Subcutaneous abdominal adipose tissue (tissue), 5 donors: ENCODE results near the gene LHCGR.

ENCODE experiments used
- H3K27ac ChIP-seq: one replicate; pipeline ENCODE4 v1.7.0; 2013; ENCODE audit warnings: low read depth, mild to moderate bottlenecking, inconsistent platforms, low read length, moderate library complexity
- H3K27me3 ChIP-seq, 5 donors: one replicate each; pipeline ENCODE4 v1.7.0; 2013; ENCODE audit warnings: low read length in 5 of 5, inconsistent platforms in 1 of 5; ENCODE audit not compliant: control insufficient read depth in 5 of 5, insufficient read depth in 4 of 5
- H3K36me3 ChIP-seq, 5 donors: one replicate each; pipeline ENCODE4 v1.7.0; 2013; ENCODE audit warnings: low read length in 5 of 5; ENCODE audit not compliant: control insufficient read depth in 5 of 5, insufficient read depth in 5 of 5
- H3K4me1 ChIP-seq, 5 donors: one replicate each; pipeline ENCODE4 v1.7.0; 2013; ENCODE audit warnings: low read length in 5 of 5, mild to moderate bottlenecking in 3 of 5, moderate library complexity in 1 of 5; ENCODE audit not compliant: control insufficient read depth in 5 of 5, insufficient read depth in 5 of 5
- H3K4me3 ChIP-seq, 5 donors: one replicate each; pipeline ENCODE4 v1.7.0; 2013; ENCODE audit warnings: low read length in 5 of 5, low read depth in 1 of 5
- H3K9ac ChIP-seq, 5 donors: one replicate each; pipeline ENCODE4 v1.7.0; 2013; ENCODE audit warnings: low read length in 5 of 5, mild to moderate bottlenecking in 4 of 5, moderate library complexity in 3 of 5
- H3K9me3 ChIP-seq, 5 donors: one replicate each; pipeline ENCODE4 v1.7.0; 2013; ENCODE audit warnings: low read length in 5 of 5; ENCODE audit not compliant: control insufficient read depth in 5 of 5
- donor health status: healthy.
- donor health status: healthy.
- donor health status: healthy.
- donor health status: healthy.
- donor health status: healthy.

Gene LHCGR

GRCh38 chr2:48725696-48726494, 29.6 kb downstream of the LHCGR start:
- H3K9me3 ChIP-seq, result no peaks in the 10 kb centered on the region
- H3K27ac ChIP-seq, result no peak overlapping the region
- peaks cover 0 to 29% (median 5%) of the 10 kb centered on the region in 5 donors for H3K36me3 ChIP-seq
- H3K4me1 ChIP-seq, result peaks cover 0 to 14% (median 11%) of the 10 kb centered on the region in 5 donors
- no peaks in the 10 kb centered on the region for H3K27me3 ChIP-seq
- H3K4me3 ChIP-seq, result no peak overlapping the region
- no peak overlapping the region for H3K9ac ChIP-seq

GRCh38 chr2:48724278-48724677, 31.2 kb downstream of the LHCGR start:
- Histone ChIP-seq H3K27me3 (no peaks in the 10 kb centered on the region), H3K4me1 (peaks cover 0 to 14% (median 11%) of the 10 kb centered on the region in 5 donors), H3K9ac (no peak overlapping the region), H3K36me3 (peaks cover 0 to 28% (median 5%) of the 10 kb centered on the region in 5 donors), H3K9me3 (no peaks in the 10 kb centered on the region), H3K4me3 (no peak overlapping the region), H3K27ac (no peak overlapping the region)

GRCh38 chr2:48723129-48723528, 32.4 kb downstream of the LHCGR start:
- Histone ChIP-seq H3K9me3 (no peaks in the 10 kb centered on the region), H3K27ac (peak overlapping the region; percentile 79), H3K4me1 (peaks cover 0 to 14% (median 11%) of the 10 kb centered on the region in 5 donors), H3K4me3 (no peak overlapping the region), H3K27me3 (no peaks in the 10 kb centered on the region), H3K9ac (no peak overlapping the region), H3K36me3 (peaks cover 0 to 17% (median 5%) of the 10 kb centered on the region in 5 donors)

GRCh38 chr2:48722391-48722790, 33.1 kb downstream of the LHCGR start:
- Histone ChIP-seq H3K36me3 (peaks cover 0 to 13% (median 5%) of the 10 kb centered on the region in 5 donors), H3K4me1 (peaks cover 0 to 14% (median 11%) of the 10 kb centered on the region in 5 donors), H3K4me3 (no peak overlapping the region)

GRCh38 chr2:48721158-48721557, 34.4 kb downstream of the LHCGR start:
- Histone ChIP-seq H3K9me3 (no peaks in the 10 kb centered on the region), H3K27me3 (no peaks in the 10 kb centered on the region), H3K9ac (no peak overlapping the region), H3K4me1 (peaks cover 0 to 18% (median 11%) of the 10 kb centered on the region in 5 donors), H3K36me3 (peaks cover 0 to 3% (median 0%) of the 10 kb centered on the region in 5 donors), H3K4me3 (no peak overlapping the region), H3K27ac (no peak overlapping the region)

More at GRCh38 chr2:48722391-48722790, 33.1 kb downstream of the LHCGR start:
- Histone ChIP-seq H3K27me3 (no peaks in the 10 kb centered on the region), H3K27ac (peak overlapping the region; percentile 79), H3K9me3 (no peaks in the 10 kb centered on the region), H3K9ac (no peak overlapping the region)

- Histone ChIP-seq H3K4me1 (peaks cover 0 to 24% (median 14%) of the 10 kb centered on the region in 5 donors), H3K4me3 (no peak overlapping the region), H3K9ac (no peak overlapping the region), H3K36me3 (peaks cover 0 to 3% (median 0%) of the 10 kb centered on the region in 5 donors), H3K9me3 (no peaks in the 10 kb centered on the region), H3K27me3 (no peaks in the 10 kb centered on the region), H3K27ac (no peak overlapping the region)
Measured at GRCh38 chr2:48719480-48720177, 35.9 kb downstream of the LHCGR start.

GRCh38 chr2:48717846-48718245, 37.7 kb downstream of the LHCGR start:
- Histone ChIP-seq H3K4me3 (no peak overlapping the region), H3K27me3 (no peaks in the 10 kb centered on the region), H3K27ac (no peak overlapping the region), H3K9ac (no peak overlapping the region), H3K4me1 (peaks cover 0 to 26% (median 11%) of the 10 kb centered on the region in 5 donors), H3K36me3 (peaks cover 0 to 3% (median 0%) of the 10 kb centered on the region in 5 donors), H3K9me3 (no peaks in the 10 kb centered on the region)

GRCh38 chr2:48715956-48716355, 39.6 kb downstream of the LHCGR start:
- Histone ChIP-seq H3K27me3 (no peaks in the 10 kb centered on the region), H3K9ac (no peak overlapping the region), H3K9me3 (no peaks in the 10 kb centered on the region), H3K36me3 (peaks cover 0 to 7% (median 0%) of the 10 kb centered on the region in 5 donors), H3K4me1 (peaks cover 0 to 19% (median 4%) of the 10 kb centered on the region in 5 donors), H3K27ac (no peak overlapping the region), H3K4me3 (no peak overlapping the region)

GRCh38 chr2:48715042-48715899, 40.3 kb downstream of the LHCGR start:
- Histone ChIP-seq H3K9ac (no peak overlapping the region), H3K27me3 (no peaks in the 10 kb centered on the region), H3K9me3 (no peaks in the 10 kb centered on the region), H3K4me1 (peaks cover 0 to 19% (median 4%) of the 10 kb centered on the region in 5 donors), H3K27ac (no peak overlapping the region), H3K4me3 (no peak overlapping the region), H3K36me3 (peaks cover 0 to 5% (median 0%) of the 10 kb centered on the region in 5 donors)
